Measurements from ENCODE around the gene NTPCR. TPM values are rescaled to one million over a fixed set of nuclear protein-coding genes. Genes with fewer than 3 reads are reported as not detected.

NTPCR gene
- polyA plus RNA-seq, 2 of the 4 experiments (the other 2 are of a cell fraction): 69.9 to 83.6 TPM

- ChIA-PET CTCF (interaction anchor here (1.4 kb wide), 1 partner anchor 19 kb away, joined by 3 read pairs; no protein-coding TSS in a partner anchor), POLR2A (no interaction called here)
- no peak overlapping the region for H3K4me3 ChIP-seq
- no peak for DNase-seq (ENCODE audit: low read depth in 1 of 2, low spot score in 1 of 2)
- H3K9me3 ChIP-seq: no peaks in the 10 kb centered on the region; the same call in 2 of the 3 replicates
- 89% methylated on average over 9 of the region's 13 CpGs for WGBS (ENCODE audit: missing lambda C conversion rate)
- H3K4me1 ChIP-seq: peaks cover 2% of the 10 kb centered on the region; the same call in 1 of the 3 replicates
- no peak for ATAC-seq
- FAIRE-seq: no peak
- H3K4me2 ChIP-seq: no peak overlapping the region
- TF ChIP-seq CBX2 (IDR thresholded peaks at IDR 0.05; ENCODE audit: borderline replicate concordance, low read depth): no peak
- TF ChIP-seq KDM5A (IDR thresholded peaks at IDR 0.05): no peak
- no peak for TF ChIP-seq TFCP2L1 (CRISPR knock-in tag; IDR thresholded peaks at IDR 0.05)
- TF ChIP-seq ZSCAN20 (CRISPR knock-in tag; IDR thresholded peaks at IDR 0.05): no peak
- no peak for TF ChIP-seq CEBPB (IDR thresholded peaks at IDR 0.05)
- no peak for TF ChIP-seq USF2 (IDR thresholded peaks at IDR 0.05)
- TF ChIP-seq HEYL (CRISPR knock-in tag; IDR thresholded peaks at IDR 0.05): no peak
- no peak for TF ChIP-seq RFX5 (IDR thresholded peaks at IDR 0.05)
- no peak for TF ChIP-seq SMC3 (IDR thresholded peaks at IDR 0.05)
- no peak for TF ChIP-seq NPAS2 (CRISPR knock-in tag; IDR thresholded peaks at IDR 0.05; ENCODE audit: borderline replicate concordance)
- TF ChIP-seq CHD2 (IDR thresholded peaks at IDR 0.05; ENCODE audit: low read length, partially characterized antibody): no peak
- no peak for TF ChIP-seq CHD4 (IDR thresholded peaks at IDR 0.05; ENCODE audit: borderline replicate concordance)
- TF ChIP-seq, protein P1, sequence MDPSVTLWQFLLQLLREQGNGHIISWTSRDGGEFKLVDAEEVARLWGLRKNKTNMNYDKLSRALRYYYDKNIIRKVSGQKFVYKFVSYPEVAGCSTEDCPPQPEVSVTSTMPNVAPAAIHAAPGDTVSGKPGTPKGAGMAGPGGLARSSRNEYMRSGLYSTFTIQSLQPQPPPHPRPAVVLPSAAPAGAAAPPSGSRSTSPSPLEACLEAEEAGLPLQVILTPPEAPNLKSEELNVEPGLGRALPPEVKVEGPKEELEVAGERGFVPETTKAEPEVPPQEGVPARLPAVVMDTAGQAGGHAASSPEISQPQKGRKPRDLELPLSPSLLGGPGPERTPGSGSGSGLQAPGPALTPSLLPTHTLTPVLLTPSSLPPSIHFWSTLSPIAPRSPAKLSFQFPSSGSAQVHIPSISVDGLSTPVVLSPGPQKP (IDR thresholded peaks at IDR 0.05; ENCODE audit: low read depth, low read length): no peak
- no peak for TF ChIP-seq RNF2 (IDR thresholded peaks at IDR 0.05; ENCODE audit: borderline replicate concordance, low read depth)
- TF ChIP-seq ZC3H11A (IDR thresholded peaks at IDR 0.05): no peak
- TF ChIP-seq RARB (CRISPR knock-in tag; IDR thresholded peaks at IDR 0.05): no peak
- TF ChIP-seq MAFK (IDR thresholded peaks at IDR 0.05; ENCODE audit: partially characterized antibody): no peak
- no peak for TF ChIP-seq EHF (CRISPR knock-in tag; IDR thresholded peaks at IDR 0.05)
- no peak for TF ChIP-seq ZNF302 (CRISPR knock-in tag; IDR thresholded peaks at IDR 0.05)
- no peak for TF ChIP-seq NR3C1 (IDR thresholded peaks at IDR 0.05)
- H3K27ac ChIP-seq: 0 out of 6 replicates have a peak overlapping the region, but pooled peaks of 1 of the 2 experiments have one; percentile 22
These were observed 37.3 kb downstream of the NTPCR start for GRCh38 chr1:232987774-232988140.

DNA sequence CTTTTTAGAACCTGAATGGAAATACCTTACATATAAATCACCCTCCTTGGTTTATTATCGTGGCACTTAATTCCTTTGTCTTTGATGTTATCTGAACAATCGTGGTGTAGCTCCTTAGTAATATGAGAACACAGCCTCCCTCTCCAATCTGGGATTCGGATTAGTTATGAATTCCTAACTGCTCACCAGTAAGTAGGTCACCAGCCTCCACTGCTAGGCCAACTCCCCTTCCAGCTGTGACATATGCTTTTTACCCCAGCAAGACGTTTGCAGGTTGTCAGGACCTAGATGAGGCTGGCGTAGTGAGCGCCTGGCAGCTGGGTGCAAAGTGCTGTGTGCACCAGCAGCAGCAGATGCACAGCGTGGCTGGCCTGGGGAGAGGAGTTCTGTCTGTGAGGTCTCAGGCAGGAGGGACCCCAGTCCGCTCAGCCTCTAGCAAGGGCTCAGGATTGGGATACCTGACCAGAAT lies 38.2 kb downstream of the NTPCR start:
- Histone ChIP-seq H3K9me3 (peaks cover 8% of the 10 kb centered on the region; the same call in 2 of the 3 replicates), H3K4me1 (no peaks in the 10 kb centered on the region), H3K4me2 (no peak overlapping the region), H3K27ac (no peak overlapping the region), H3K4me3 (no peak overlapping the region)
- POLR2A ChIA-PET: no interaction called here
- no peak for TF ChIP-seq USF2 (IDR thresholded peaks at IDR 0.05)
- TF ChIP-seq HOXB13 (CRISPR knock-in tag; IDR thresholded peaks at IDR 0.05; ENCODE audit: low read depth): no peak
- no peak for TF ChIP-seq FOXS1 (CRISPR knock-in tag; IDR thresholded peaks at IDR 0.05)
- TF ChIP-seq, protein P2, sequence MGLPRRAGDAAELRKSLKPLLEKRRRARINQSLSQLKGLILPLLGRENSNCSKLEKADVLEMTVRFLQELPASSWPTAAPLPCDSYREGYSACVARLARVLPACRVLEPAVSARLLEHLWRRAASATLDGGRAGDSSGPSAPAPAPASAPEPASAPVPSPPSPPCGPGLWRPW (IDR thresholded peaks at IDR 0.05): no peak
- no peak for TF ChIP-seq RCOR1 (IDR thresholded peaks at IDR 0.05; ENCODE audit: low read depth, low read length)
- no peak for TF ChIP-seq MAFK (IDR thresholded peaks at IDR 0.05; ENCODE audit: partially characterized antibody)
- no peak for TF ChIP-seq MAX (IDR thresholded peaks at IDR 0.05)
- no peak for TF ChIP-seq KDM5A (IDR thresholded peaks at IDR 0.05)
- no peak for TF ChIP-seq ZFP36 (IDR thresholded peaks at IDR 0.05; ENCODE audit: borderline replicate concordance, partially characterized antibody)
- TF ChIP-seq RAD21 (conservative IDR thresholded peaks at IDR 0.05 in 1 of 2, IDR thresholded peaks at IDR 0.05 in 1 of 2): no peak
- TF ChIP-seq, protein P3, sequence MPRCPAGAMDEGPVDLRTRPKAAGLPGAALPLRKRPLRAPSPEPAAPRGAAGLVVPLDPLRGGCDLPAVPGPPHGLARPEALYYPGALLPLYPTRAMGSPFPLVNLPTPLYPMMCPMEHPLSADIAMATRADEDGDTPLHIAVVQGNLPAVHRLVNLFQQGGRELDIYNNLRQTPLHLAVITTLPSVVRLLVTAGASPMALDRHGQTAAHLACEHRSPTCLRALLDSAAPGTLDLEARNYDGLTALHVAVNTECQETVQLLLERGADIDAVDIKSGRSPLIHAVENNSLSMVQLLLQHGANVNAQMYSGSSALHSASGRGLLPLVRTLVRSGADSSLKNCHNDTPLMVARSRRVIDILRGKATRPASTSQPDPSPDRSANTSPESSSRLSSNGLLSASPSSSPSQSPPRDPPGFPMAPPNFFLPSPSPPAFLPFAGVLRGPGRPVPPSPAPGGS (IDR thresholded peaks at IDR 0.05): no peak
- no peak for TF ChIP-seq CBX8 (IDR thresholded peaks at IDR 0.05)
- TF ChIP-seq SREBF2 (IDR thresholded peaks at IDR 0.05): no peak
- TF ChIP-seq HOXA7 (CRISPR knock-in tag; IDR thresholded peaks at IDR 0.05): no peak
- TF ChIP-seq MAZ (IDR thresholded peaks at IDR 0.05; ENCODE audit: borderline replicate concordance, low read depth, low read length): no peak
- no peak for TF ChIP-seq ZC3H11A (IDR thresholded peaks at IDR 0.05)
- TF ChIP-seq PHF8 (IDR thresholded peaks at IDR 0.05; ENCODE audit: borderline replicate concordance, low read depth): no peak
- no peak for TF ChIP-seq RFX5 (IDR thresholded peaks at IDR 0.05)
- no peak for TF ChIP-seq CBX2 (IDR thresholded peaks at IDR 0.05; ENCODE audit: borderline replicate concordance, low read depth)
- TF ChIP-seq RNF2 (IDR thresholded peaks at IDR 0.05; ENCODE audit: borderline replicate concordance, low read depth): no peak
- WGBS (ENCODE audit: missing lambda C conversion rate): 80% methylated on average over 6 of the region's 8 CpGs
- FAIRE-seq (no peak), ATAC-seq (no peak), DNase-seq (ENCODE audit: low read depth in 1 of 2, low spot score in 1 of 2) (no peak)
- CTCF ChIA-PET: no interaction called here
